Hematopoietic multipotent progenitor cell treated with erythropoietin and hydrocortisone succinate and interleukin-3 and kit ligand, for 8 days (in vitro differentiated cells): ENCODE data around the gene CADM4.
"Not testable (repeated sequence)": the region's sequence is repeated elsewhere in the genome, so short reads cannot be mapped to it uniquely, and the experiment has no call there.

ENCODE experiments used
- DNase-seq: peaks from one replicate; pipeline ENCODE4 v3.0.0-alpha.2; 2015

CADM4 gene, protein sequence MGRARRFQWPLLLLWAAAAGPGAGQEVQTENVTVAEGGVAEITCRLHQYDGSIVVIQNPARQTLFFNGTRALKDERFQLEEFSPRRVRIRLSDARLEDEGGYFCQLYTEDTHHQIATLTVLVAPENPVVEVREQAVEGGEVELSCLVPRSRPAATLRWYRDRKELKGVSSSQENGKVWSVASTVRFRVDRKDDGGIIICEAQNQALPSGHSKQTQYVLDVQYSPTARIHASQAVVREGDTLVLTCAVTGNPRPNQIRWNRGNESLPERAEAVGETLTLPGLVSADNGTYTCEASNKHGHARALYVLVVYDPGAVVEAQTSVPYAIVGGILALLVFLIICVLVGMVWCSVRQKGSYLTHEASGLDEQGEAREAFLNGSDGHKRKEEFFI

DNA sequence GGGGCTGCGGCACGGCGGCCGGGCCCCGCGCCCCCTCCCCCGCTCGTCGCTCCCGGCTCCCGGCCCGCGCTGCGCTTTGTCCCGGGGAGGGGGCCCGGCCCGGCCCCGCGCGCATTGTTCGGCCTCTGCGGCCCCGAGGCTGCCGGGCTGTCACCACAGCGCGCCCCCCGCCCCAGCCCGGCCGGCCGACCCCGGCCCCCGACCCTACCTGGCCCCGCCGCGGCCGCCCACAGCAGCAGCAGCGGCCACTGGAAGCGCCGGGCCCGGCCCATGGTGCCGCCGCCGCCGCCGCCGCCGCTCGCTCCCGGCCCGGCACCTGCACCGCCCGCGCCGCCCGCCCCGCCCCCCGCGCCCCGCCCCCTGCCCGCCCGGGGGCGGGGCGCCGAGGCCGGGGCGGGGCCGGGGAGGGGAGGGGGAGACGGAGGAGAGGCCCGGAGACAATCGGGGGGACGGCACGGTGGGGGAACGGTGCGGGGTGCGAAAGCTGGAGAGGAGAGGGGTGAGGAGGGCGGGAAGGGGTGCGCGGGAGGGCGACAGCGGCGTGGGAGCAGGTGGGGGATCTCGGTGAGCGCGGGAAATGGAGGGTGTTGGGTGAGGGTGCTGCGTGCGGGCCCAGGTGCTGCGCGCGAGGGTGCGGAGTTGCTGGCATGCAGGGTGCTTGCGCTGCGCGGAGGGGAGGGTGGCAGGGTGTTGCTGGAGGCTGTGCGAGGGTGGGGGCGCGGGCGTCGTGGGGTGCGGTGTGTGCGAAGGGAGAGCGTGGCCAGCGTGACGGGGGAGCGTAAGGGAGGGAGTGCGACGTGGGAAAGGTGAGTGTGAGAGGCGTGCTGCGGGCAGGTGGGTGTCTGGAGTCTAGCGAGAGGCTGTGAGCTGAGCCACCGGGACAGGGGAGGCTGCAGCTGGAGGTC is at the start of gene CADM4:
TSS of gene CADM4 (minus strand) at position 332 of the 905 bp plus-strand sequence. CDS start at position 272, 60 bp downstream.
- no peak for DNase-seq

DNA sequence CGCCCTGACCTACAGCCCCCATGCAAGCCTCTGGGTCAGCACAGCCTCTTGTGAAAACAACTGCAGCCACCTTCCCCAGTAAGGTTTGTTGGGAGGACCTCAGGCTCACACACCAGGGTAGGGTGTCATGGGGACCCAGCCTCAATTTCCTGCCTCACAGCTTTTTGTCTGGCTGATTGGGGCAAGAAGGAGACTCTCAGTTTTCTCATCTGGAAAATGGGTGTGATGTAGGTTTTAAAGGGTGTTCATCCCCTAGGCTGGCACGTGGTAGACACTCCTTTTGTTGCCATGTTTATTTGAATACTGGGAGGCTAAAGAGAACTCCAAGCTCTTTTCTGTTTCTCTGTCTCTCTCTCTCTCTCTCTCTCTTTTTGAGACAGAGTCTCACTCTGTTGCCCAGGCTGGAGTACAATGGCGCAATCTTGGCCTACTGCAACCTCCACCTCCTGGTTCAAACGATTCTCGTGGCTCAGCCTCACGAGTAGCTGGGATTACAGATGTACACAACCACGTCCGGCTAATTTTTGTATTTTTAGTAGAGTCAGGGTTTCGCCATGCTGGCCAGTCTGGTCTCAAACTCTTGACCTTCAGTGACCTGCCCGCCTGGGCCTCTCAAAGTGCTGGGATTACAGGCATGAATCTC is 48.5 kb upstream of the CADM4 start:
- no peak for DNase-seq

DNA sequence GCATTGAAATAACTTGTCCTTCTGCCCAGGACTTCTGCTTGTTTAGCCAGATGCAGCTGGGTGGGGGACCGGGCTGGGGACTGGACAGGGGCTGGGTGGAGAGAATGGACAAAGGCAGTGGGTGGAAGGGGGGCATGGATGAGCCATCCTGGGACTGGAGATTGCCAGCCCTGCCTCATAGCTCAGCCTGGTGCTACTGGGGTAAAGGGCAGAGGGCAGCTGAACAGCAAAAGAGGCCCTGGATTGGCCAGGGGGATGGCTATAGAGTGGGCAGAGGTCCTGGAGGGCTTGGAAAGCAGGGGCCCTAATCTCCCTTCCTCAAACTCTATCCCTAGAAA is 48.0 kb upstream of the CADM4 start:
- no peak for DNase-seq

DNA sequence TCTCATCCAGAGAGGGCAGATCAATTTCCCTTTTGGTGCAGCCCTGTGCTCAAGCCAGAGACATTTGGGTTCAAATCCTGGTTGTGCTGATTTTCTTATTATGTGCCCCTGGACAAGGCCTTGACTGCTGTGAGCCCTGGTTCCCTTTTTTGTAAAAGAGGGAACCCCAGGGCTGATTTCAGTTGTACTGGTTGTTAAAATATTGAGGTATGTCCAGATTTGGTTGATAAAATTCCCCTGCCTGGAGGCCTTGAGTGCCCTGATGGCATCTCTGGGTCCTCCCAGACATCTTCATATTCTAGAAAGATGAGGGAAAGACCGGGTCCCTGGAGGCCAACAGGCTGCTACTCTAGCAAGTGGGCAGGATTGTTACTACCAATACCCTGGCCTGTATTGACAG is 44.7 kb upstream of the CADM4 start:
- DNase-seq, result no peak

DNA sequence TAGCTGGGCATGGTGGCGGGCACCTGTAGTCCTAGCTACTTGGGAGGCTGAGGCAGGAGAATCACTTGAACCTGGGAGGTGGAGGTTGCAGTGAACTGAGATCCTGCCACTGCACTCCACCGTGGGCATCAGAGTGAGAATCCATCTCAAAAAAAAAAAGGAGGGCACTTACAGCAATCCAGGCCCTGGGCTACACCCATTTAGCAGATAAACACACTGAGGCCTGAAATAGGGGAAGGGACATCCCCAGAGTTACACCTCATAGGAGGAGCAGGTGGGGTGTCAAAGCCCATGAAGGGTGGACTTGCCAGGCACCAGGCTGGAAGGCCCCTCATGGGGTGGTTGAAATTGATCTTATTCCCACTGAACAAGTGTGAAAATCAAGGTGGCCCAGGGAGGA is 44.3 kb upstream of the CADM4 start:
- DNase-seq, result no peak

DNA sequence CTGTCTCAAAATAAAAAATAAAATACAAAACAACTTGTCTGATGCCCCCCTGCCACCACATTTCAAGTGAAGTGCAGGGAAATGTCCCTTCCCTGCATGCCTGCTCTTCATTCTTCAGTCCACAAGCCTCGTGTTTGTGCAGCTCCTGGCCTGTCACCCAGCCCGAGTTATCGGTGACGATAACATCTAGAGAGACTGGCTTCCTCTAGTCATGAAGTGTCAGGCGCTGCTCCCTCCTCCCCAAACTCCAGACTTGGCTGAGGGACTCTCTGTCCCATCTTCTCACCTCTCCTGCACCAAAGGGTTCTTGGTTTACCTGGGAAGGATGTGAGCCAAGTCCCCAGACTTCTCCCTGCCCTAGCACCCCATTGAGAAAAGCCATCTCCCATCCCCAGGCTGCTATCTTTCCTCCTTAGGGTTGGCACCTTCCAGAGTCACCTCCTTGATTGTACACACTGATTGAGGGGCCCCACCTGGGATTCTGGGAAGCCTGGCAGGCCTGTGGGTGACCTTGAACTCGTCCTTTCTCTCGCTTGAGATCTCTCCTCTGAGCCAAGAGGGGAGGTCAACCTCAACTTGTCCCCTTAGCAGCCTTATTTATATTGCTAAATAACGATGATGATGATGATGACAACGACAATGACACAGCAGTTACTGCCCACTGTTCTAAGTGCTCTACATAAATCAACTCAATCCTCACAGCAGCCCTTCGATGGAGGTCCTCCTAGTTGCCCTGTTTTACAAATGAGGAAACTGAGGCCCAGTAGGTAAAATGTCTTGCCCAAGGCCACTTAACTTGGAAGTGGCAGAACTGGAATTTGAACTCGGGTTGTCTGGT is 43.4 kb upstream of the CADM4 start:
- no peak for DNase-seq

DNA sequence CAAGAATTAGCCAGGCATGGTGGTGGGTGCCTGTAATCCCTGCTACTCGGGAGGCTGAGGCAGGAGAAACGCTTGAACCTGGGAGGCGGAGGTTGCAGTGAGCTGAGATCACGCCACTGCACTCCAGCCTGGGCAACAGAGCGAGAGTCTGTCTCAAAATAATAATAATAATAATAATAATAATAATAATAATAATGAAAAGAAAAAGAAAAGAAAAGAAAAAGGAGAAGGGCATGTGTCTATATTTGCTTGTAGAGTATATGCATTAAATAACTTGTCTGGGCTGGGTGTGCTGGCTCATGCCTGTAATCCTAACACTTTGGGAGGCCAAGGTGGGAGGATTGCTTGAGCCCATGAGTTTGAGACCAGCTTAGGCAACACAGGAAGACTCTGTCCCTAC is 42.6 kb upstream of the CADM4 start:
- DNase-seq, result not testable (repeated sequence)

DNA sequence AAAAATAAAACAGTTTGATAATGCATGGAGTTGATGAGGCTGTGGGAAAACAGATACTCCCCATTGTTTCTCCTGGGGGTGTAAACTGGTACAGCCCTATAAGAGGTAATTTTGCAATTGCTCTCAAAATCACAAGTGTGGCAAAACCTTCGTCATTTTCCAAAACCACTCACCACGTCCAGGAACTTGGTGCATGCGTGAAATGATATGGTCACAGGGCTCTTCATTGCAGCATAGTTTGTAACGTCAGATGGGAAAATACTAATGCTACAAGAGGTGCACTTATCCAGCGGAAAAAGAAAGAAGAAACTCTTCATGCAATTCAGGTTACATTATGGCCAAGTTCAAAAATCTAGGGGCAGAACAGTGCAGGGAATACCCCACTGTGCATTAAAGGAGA is 42.2 kb upstream of the CADM4 start:
- no peak for DNase-seq

DNA sequence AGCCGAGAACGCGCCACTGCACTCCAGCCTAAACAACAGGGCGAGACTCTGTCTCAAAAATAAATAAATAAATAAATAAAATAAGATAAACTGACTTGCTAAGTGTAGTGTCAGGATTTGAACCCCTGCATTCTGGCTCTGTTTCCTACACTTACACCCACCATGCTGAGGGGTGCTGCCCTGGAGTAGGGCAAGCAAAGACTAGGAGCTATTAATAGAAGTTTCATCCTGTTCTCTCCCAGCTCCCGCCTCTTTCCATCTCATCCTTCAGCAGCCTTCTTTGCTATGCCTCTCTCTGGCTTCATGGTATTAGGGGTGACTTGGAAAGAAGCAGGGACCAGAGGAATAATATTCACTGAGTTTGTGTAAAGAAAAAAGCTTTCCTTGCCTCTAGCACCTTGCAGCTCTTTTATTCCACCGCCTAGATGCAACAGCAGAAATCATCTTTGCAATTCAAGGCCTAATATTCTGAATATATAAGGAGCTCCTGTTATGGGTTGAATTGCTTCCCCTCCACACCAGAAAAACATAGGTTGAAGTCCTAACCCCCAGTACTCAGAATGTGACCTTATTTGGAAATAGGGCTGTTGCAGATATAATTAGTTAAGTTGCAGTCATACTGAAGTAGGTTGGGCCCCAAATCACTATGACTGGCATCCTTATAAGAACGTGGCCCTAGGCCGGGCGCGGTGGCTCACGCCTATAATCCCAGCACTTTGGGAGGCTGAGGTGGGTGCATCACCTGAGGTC is 39.0 kb upstream of the CADM4 start:
- no peak for DNase-seq

DNA sequence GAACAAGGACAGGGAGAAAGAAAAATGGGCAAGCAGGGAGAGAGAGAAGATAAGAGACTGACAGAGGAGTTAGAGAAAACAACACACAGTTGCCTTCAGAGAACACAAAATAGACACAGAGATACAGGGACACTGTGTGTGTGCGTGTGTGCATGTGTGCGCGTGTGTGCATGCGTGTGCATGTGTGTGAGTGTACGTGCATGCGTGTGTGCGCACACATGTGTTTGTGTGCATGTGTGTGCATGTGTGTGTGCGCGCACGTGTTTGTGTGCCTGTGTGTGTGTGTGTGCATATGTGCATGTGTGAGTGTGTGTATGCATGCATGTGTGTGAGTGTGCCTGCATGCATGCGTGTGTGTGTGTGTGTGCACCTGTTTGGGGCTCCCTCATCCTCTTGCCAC is 36.3 kb upstream of the CADM4 start:
- DNase-seq, result no peak

DNA sequence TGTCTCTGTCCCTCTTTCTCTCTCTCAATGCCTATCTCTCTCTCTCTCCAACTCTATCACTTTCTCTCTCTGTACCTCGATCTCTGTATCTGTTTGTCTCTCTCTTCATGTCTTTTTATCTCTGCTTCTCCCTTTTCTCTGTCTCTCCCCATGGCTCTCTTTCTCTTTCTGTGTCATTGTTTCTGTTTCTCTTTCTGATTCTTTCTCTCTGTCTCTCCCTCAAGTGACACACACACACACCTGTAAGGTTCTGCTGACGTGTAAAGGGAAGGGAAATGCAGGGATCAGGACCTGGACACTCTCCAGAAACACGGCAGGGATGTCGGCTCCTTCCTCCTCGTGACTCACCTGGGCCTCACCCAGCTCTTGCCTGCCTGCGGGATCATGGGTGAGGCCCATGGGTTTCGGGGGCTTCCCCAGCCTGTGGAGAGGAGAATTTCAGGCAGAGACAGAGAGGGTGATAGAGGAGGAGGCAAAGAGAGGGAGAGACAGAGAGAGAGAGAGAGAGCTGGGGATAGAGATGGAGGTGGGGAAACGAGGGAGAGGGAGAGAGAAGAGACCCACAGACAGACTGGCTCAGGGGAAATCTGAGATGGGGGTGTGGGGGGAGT is 35.7 kb upstream of the CADM4 start:
- no peak for DNase-seq

DNA sequence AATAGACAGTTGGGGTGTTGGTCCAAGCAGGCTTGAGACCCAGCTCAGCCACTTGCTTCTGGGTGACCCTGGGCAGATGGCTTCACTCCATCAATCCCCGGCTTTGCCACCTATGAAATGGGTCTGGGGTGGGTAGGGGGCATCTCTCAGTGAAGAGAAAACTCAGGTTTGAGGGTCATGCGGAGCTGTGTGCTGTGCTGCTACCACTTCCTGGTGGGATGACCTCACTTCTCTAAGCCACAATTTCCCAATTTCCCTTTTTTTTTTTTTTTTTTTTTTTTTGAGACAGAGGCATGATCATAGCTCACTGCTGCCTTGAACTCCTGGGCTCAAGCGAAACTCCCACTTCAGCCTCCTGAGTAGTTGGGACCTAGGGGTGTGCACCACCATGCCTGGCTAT is 34.9 kb upstream of the CADM4 start:
- DNase-seq, result no peak

DNA sequence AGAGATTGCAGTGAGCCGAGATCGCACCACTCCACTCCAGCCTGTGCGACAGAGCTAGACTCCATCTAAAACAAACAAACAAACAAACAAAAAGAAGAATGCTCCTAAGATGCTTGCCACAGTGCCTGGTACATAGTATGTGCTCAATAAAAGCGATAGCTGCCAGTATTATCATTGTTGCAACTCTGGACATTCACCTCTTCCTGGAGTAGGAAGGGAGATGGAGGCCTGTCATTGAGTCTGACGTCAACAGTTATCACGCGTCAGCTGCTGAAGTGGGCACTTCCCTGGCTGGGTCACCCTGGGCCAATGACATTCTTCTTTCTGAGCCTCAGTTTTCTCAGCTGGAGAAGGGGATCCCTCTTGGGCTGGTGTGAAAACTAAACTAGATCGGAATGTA is 34.5 kb upstream of the CADM4 start:
- no peak for DNase-seq

DNA sequence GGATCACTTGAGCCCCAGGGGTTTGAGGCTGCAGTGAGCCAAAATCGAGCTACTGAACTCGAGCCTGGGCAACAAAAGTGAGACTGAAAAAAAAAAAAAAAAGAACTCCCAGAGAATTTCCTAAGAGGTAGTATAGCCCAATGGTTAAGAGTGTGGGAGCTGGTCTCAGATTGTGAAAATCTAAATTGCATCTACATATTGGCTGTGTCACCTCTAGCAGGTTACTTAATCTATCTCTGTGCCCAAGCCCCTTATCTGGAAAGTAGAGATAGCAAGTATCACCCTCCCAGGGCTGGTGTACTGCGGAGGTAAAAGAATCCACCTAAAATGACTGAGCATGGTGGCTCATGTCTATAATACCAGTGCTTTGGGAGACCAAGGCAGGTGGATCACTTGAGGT is 34.0 kb upstream of the CADM4 start:
- DNase-seq, result no peak

DNA sequence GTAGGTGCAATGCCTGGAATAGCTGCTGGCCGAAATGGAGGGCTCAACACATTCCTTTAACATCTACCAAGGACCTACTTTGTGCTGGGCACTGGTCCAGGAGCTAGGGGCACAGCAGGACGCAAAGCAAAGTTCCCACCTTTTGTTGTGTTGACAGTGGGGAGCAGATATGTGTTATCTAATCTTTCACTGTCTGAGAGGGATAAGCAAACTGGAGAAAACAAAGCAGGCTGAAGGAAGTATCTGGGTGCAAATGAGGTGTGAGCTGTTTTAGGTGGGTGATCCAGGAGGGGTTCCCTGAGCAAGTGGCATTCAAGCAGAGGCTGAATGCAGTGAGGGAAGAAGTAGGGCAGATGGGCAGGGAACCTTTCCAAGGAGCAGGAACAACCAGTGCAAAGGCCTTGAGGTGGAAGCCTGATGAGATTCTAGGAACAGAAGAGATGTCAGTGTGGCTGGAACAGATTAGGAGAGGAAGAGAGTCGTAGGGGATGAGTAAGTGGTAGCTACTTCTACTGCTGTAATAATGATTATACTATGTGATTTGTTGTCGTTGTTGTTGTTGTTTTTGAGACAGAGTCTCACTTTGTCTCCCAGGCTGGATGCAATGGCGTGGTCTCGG is 32.5 kb upstream of the CADM4 start:
- DNase-seq, result no peak

DNA sequence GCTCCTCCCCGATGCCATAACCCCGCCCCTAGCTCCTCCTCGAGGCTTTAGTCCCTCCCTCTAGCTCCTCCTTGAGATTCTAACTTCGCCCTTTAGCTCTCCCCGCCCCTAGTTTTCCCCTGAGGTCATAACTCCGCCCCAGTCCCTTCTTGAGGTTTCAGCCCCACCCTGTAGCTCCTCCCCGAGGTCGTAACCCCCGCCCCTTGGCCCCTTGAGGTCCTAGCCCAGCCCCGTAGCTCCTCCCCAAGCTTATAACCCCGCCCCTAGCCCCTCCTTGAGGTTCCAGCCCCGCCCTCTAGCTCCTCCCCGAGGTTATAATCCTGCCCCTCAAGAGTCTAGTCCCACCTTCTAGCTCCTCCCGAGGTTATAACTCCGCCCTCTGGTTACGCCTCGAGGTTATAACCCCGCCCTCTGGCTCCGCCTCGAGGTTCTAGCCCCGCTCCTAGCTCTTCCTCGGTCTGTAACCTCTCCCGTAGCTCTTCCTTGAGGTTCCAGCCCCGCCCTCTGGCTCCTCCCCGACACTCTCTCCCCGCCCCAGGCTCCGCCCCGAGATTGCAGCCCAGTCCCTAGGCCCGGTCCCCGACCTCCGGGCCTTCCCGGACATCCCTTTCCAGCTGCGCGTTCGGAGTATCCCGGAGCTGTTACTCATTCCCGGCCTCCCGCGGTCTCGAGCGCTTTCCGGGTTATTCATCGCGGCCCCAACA is 28.9 kb upstream of the CADM4 start:
- peak; percentile 98 for DNase-seq

DNA sequence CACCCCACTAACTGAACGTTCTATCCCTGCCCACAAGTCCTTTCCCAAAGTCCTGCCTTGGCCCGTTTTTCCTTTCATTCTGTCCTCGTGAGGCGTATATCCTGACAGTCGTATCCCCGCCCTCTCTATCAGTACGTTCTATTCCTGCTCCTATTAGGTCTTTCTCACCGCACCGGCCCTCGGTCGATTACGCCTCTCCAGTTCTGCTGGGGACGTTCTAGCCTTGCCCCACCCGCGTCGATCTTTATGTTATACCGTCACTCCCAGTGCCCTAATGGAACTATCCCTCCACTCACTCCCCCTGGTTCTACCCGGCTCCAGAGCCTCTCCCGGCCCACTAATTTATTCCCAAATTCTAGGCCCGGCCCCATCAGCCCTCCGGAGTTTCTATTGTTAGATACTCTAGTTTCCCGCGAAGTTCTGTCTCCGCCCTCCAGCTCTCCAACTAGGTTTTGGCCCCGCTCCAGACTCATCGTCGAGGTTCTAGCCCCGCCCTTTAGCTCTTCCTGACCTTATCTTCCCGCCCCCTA is 28.3 kb upstream of the CADM4 start:
- peak; percentile 98 for DNase-seq

DNA sequence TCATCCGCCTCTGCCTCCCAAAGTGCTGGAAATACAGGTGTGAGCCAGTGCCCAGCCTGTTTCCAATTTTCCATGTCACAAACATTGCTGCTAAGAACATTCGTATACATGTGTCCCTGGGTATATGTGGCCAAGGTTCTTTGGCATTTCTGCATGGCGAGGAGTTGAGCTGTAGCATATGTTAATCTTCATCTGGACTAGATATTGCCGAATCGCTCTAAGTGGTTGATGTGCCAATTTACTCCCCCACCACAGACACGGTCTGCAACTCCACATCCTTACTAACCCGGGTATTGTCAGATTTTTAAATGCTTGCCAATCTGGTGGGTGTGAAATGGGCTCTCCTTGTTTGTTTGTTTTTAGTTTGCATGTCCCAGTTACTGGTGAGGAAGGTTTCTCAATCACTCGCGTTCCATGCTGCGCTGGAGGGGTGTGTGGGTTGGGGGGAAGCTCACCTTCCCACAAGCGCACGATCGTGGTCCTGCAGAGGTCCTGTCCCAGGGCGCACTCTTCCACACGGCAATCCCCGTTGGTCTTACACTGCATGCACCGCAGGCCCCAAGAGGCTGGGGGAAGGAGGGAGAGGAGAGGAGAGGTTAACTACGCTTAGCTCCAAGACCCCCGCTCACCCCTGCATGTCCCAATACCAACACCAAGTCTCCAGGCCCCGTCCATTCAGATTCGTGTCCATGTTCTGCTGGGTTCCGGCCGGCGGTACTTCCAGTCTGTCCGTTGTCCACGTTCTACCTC is 27.7 kb upstream of the CADM4 start:
- no peak for DNase-seq

DNA sequence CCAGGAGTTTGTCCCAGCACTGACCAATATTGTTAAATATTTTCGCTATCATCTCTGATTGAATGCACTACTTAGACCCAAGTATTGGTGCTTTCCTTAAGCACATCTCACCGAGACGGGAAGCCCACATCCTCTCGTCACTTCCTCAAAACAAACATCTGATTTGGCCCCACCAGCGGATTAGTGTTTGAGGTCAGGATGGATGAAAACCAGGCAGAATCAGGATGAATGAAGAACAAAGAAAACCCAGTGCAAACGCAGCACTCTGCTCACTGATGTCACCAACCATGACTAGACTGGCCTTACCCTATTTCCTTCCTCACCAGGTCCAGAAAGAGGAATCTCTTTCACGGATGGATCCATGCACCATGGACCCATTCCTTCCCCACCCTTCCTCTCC is 24.4 kb upstream of the CADM4 start:
- DNase-seq, result no peak
